Endothelial cell of umbilical vein (primary cell): Measurements from ENCODE around the gene CARD18. TPM values are rescaled to one million over a fixed set of nuclear protein-coding genes. Genes with fewer than 3 reads are reported as not detected.
A peak's percentile ranks its signal among the peaks of the same experiment; 100 is the strongest.
"Not testable (repeated sequence)": the region's sequence is repeated elsewhere in the genome, so short reads cannot be mapped to it uniquely, and the experiment has no call there.

Source experiments
- BruUV-seq: library from RNA; stranded (reverse); fragments of 400-500 nt; replicated peaks from 2 replicates; lab custom pipeline; 2021; lab: Mats Ljungman, UMichigan
- CTCF ChIA-PET: fragments of 300-600, 350-600 bp; sonication (Branson Sonifier 250); formaldehyde crosslinking; loops from one replicate; lab custom pipeline; 2021; ENCODE audit warnings: antibody characterized with exemption, inconsistent platforms; lab: Charles Lee
- POLR2A ChIA-PET: fragments of 300-600, 350-600 bp; sonication (Branson Sonifier 250); formaldehyde crosslinking; loops from one replicate; lab custom pipeline; 2021; ENCODE audit warnings: antibody characterized with exemption, inconsistent platforms; lab: Charles Lee
- DNase-seq: peaks from one replicate; pipeline ENCODE4 v3.0.0-alpha.2; 2011; ENCODE audit warnings: low read depth, low spot score
- FAIRE-seq: peaks from 2 replicates; lab custom pipeline; 2011; peaks lifted over from hg19 to GRCh38; lab: Jason Lieb, UNC
- H2AFZ ChIP-seq: 2 replicates; pipeline ENCODE4 v1.6.0; 2012; ENCODE audit warnings: low read depth, low read length, control low read depth, inconsistent platforms
- H3K27ac ChIP-seq: 2 replicates; pipeline ENCODE4 v1.5.1; 2011; ENCODE audit warnings: low read depth, mild to moderate bottlenecking, control low read depth, low read length, moderate library complexity; ENCODE audit not compliant: insufficient read depth
- H3K27me3 ChIP-seq, 2 experiments: 2 replicates each; pipeline versions ENCODE4 v1.6.0 to v1.6.1; 2011; ENCODE audit warnings: low read length in 2 of 2, mixed read lengths in 1 of 2; ENCODE audit not compliant: control insufficient read depth in 2 of 2, insufficient read depth in 2 of 2
- H3K36me3 ChIP-seq, 2 experiments: 2 replicates in 1 of 2; 3 replicates in 1 of 2; pipeline ENCODE4 v1.5.1; 2011; ENCODE audit warnings: low read length in 2 of 2, mild to moderate bottlenecking in 1 of 2, moderate library complexity in 1 of 2; ENCODE audit not compliant: control insufficient read depth in 2 of 2, insufficient read depth in 2 of 2; ENCODE audit errors: extremely low read depth in 1 of 2
- H3K4me1 ChIP-seq: 3 replicates; pipeline ENCODE4 v1.5.1; 2011; ENCODE audit warnings: mild to moderate bottlenecking, low read length; ENCODE audit not compliant: control insufficient read depth, insufficient read depth; ENCODE audit errors: extremely low read depth
- H3K4me2 ChIP-seq: 2 replicates; pipeline ENCODE4 v1.6.1; 2011; ENCODE audit warnings: low read length, control low read depth, mixed read lengths; ENCODE audit not compliant: insufficient read depth
- H3K4me3 ChIP-seq, 3 experiments: fragments of 200-600 bp in 1 of 3; sonication (generic), shearing (Covaris generic) in 1 of 3; replicated peaks in 1 of 3; 2 replicates each; pipeline ENCODE4 v1.5.1; 2011 to 2016; ENCODE audit warnings: control low read depth in 3 of 3, low read length in 3 of 3, mild to moderate bottlenecking in 2 of 3, inconsistent platforms in 1 of 3, low read depth in 1 of 3, moderate library complexity in 1 of 3; ENCODE audit not compliant: insufficient read depth in 1 of 3
- H3K79me2 ChIP-seq: 2 replicates; pipeline ENCODE4 v1.6.0; 2012; ENCODE audit warnings: low read length, inconsistent platforms; ENCODE audit not compliant: control insufficient read depth, insufficient read depth
- H3K9ac ChIP-seq: replicated peaks from 2 replicates; pipeline ENCODE3; 2011; ENCODE audit warnings: low read length, control low read depth; ENCODE audit not compliant: insufficient read depth; ENCODE audit errors: extremely low read depth
- H3K9me1 ChIP-seq: replicated peaks from 3 replicates; pipeline ENCODE4 v1.6.0; 2011; ENCODE audit warnings: mild to moderate bottlenecking, low read length; ENCODE audit not compliant: control insufficient read depth, insufficient read depth; ENCODE audit errors: extremely low read depth
- H3K9me3 ChIP-seq: replicated peaks from 2 replicates; pipeline ENCODE4 v1.5.1; 2012; ENCODE audit warnings: low read length, inconsistent platforms; ENCODE audit not compliant: control insufficient read depth, insufficient read depth
- H4K20me1 ChIP-seq: replicated peaks from 2 replicates; pipeline ENCODE3; 2011; ENCODE audit warnings: mild to moderate bottlenecking, low read length; ENCODE audit not compliant: control insufficient read depth, insufficient read depth; ENCODE audit errors: extremely low read depth
- POLR2AphosphoS5 ChIP-seq: IDR thresholded peaks from 2 replicates; pipeline ENCODE4 v1.6.1; 2012; ENCODE audit warnings: low read depth, mild to moderate bottlenecking, control low read depth, low read length, moderate library complexity; ENCODE audit not compliant: insufficient read depth
- dilution Hi-C: fragments of 300-500 bp; cut with MboI; formaldehyde crosslinking; loops from one replicate; pipeline ENCODE4 v1.15.0; 2019; ENCODE audit warnings: low sequenced_read_pairs; ENCODE audit not compliant: extremely low pct_ligation_motif_present
- intact Hi-C: fragments of 100-400 bp; cut with micrococcal nuclease; formaldehyde crosslinking; loops from one replicate; pipeline ENCODE4 v1.10.0; 2022
- polyA plus RNA-seq, 4 experiments: library from polyadenylated mRNA; depleted of rRNA in 3 of 4; stranded (reverse) in 3 of 4; unstranded in 1 of 4; fragments of >200 nt; gene quantifications; 2 replicates each; pipeline versions ENCODE4 v1.2.1 to v1.2.3, GENCODE V29; 2011 to 2012; ENCODE audit warnings: missing spikeins in 1 of 4
- total RNA-seq: library from RNA; stranded (reverse); gene quantifications from 2 replicates; pipeline ENCODE4 v1.2.3, GENCODE V29; 2021
- TF ChIP-seq, protein P1 (sequence below), 2 donors: IDR thresholded peaks; 1 replicate in 1 of 2; 2 replicates in 1 of 2; pipeline ENCODE4 v1.5.1; 2011; ENCODE audit warnings: low read length in 2 of 2, mild to moderate bottlenecking in 2 of 2, moderate library complexity in 2 of 2, control low read depth in 1 of 2, inconsistent platforms in 1 of 2, low read depth in 1 of 2; ENCODE audit not compliant: insufficient read depth in 1 of 2; ENCODE audit errors: extremely low read depth in 1 of 2

CARD18 gene
- total and polyA plus RNA-seq, 2 donors (not counting 3 experiments of a cell fraction or from before 2014, with no cell fraction given), result not detected

DNA sequence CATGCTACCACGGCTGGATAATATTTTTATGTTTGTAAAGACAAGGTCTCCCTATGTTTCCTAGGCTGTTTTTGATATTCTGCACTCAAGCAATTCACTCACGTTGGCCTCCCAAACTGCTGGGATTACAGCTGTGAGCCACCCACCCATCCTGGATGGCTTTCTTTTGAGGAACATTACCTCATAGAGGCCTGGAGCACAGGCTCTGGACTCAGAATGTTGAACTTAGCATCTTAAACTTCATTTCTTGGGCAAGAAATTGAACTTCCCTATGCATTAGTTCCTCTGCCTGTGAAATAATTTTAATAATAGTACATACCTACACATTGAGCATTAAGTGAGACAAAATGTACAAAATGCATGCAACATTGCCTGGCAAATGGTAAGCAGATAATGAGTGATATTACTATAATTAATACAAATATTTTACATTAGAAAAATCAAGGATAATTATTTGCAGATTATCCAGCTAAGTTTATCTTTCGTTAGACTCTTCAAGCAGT is 37.4 kb downstream of the CARD18 start:
- H3K4me2 ChIP-seq, H3K27ac ChIP-seq, H2AFZ ChIP-seq, H3K79me2 ChIP-seq, POLR2A ChIA-PET, H3K9me3 ChIP-seq, DNase-seq, FAIRE-seq, dilution Hi-C loops, H4K20me1 ChIP-seq, H3K4me1 ChIP-seq, H3K27me3 ChIP-seq, intact Hi-C loops, BruUV-seq, H3K9ac ChIP-seq, H3K9me1 ChIP-seq, H3K36me3 ChIP-seq, H3K4me3 ChIP-seq, CTCF ChIA-PET: not testable (repeated sequence)

DNA sequence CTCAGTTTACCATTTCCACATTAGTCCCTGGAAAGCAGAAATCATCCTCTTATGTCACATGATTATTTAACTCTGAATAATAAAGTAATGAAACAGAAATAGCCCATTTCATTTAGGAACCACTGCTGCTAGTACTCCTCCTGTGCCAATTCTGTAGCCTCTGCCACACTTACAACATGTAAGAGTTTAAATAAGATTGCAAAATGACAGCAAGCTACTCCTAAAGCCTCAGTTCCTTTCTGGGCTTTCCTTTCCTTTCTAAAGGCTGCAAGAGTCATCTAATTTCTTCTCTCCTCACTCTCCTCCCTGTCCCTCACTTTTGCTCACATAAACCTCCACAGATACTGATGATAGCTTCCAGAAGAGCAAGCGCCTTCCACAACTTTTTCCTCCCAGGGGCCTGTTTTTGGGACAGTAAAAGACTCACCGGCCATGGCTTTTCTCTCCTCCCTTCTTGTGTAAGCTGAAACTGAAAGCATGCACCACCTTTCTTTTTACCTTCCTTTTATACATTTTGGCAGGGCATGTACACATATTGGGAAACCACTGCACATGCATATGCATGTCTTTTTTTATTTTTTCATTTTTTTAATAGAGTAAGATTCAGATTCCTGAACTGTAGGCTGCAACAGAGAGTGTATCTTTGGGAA is 38.5 kb downstream of the CARD18 start:
- H3K27me3 ChIP-seq, result no peaks in the 10 kb centered on the region
- H3K27ac ChIP-seq, result no peak overlapping the region
- no peak overlapping the region for H3K9ac ChIP-seq
- no peaks in the 10 kb centered on the region for H3K9me1 ChIP-seq
- FAIRE-seq, result no peak
- BruUV-seq, result no TSS peak
- ChIA-PET CTCF (no interaction called here), POLR2A (no interaction called here)
- no peaks in the 10 kb centered on the region for H3K36me3 ChIP-seq
- TF ChIP-seq POLR2AphosphoS5, result no peak
- TF ChIP-seq, protein P1, sequence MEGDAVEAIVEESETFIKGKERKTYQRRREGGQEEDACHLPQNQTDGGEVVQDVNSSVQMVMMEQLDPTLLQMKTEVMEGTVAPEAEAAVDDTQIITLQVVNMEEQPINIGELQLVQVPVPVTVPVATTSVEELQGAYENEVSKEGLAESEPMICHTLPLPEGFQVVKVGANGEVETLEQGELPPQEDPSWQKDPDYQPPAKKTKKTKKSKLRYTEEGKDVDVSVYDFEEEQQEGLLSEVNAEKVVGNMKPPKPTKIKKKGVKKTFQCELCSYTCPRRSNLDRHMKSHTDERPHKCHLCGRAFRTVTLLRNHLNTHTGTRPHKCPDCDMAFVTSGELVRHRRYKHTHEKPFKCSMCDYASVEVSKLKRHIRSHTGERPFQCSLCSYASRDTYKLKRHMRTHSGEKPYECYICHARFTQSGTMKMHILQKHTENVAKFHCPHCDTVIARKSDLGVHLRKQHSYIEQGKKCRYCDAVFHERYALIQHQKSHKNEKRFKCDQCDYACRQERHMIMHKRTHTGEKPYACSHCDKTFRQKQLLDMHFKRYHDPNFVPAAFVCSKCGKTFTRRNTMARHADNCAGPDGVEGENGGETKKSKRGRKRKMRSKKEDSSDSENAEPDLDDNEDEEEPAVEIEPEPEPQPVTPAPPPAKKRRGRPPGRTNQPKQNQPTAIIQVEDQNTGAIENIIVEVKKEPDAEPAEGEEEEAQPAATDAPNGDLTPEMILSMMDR (IDR thresholded peaks at IDR 0.05; ENCODE audit: extremely low read depth in 1 of 2, insufficient read depth in 1 of 2, low read depth in 1 of 2, low read length in 2 of 2), result no peak
- H3K4me2 ChIP-seq, result no peak overlapping the region
- no peaks in the 10 kb centered on the region for H3K9me3 ChIP-seq
- H3K4me1 ChIP-seq, result peaks cover 9% of the 10 kb centered on the region
- dilution Hi-C loops (no loop called here), intact Hi-C loops (no loop called here)
- peak overlapping the region; percentile 39 for H2AFZ ChIP-seq
- H3K79me2 ChIP-seq, result no peaks in the 10 kb centered on the region
- H3K4me3 ChIP-seq, result no peak overlapping the region
- H4K20me1 ChIP-seq, result no peaks in the 10 kb centered on the region
- DNase-seq, result no peak
